Upper lobe of right lung (tissue), 1 donor: ENCODE measurements around the gene USP9Y. TPM values are rescaled to one million over a fixed set of nuclear protein-coding genes. Genes with fewer than 3 reads are reported as not detected.

ENCODE experiments used
- ATAC-seq: fragments of 200-7000 bp; cut with Tn5 transposase; one replicate; pipeline ENCODE4 v1.9.1; 2020; ENCODE audit warnings: mild to moderate bottlenecking, moderate library complexity
- DNase-seq: peaks from one replicate; pipeline ENCODE4 v3.0.0-alpha.2; 2020
- H3K27ac ChIP-seq: fragments of 200-600 bp; one replicate; pipeline ENCODE4 v1.8.0; 2022
- H3K27me3 ChIP-seq: fragments of 200-600 bp; one replicate; pipeline ENCODE4 v1.8.0; 2022; ENCODE audit warnings: mild to moderate bottlenecking
- H3K36me3 ChIP-seq: fragments of 200-600 bp; one replicate; pipeline ENCODE4 v1.8.0; 2022
- H3K4me1 ChIP-seq: fragments of 200-600 bp; one replicate; pipeline ENCODE4 v1.8.0; 2022
- H3K4me3 ChIP-seq: fragments of 200-600 bp; one replicate; pipeline ENCODE4 v1.8.0; 2022; ENCODE audit warnings: mild to moderate bottlenecking
- H3K9me3 ChIP-seq: fragments of 200-600 bp; one replicate; pipeline ENCODE4 v1.8.0; 2022
- CTCF ChIP-seq: fragments of 200-600 bp; IDR thresholded peaks from one replicate; pipeline ENCODE4 v1.8.0; 2022; ENCODE audit warnings: antibody characterized with exemption
- intact Hi-C: fragments of 100-400 bp; cut with DNase I; formaldehyde crosslinking; loops from one replicate; pipeline ENCODE4 v1.11.0; 2022
- total RNA-seq: library from RNA; stranded (reverse); fragmentation: NEBNext Ultra II Directional; extraction: Animal tissue kit (Norgen Biotek cat#: 25700); gene quantifications from one replicate; pipeline ENCODE4 v1.2.1, GENCODE V29; 2021
- donor health status: DM: no; HTN: yes; CAD: no; lungs with severe emphysema.

The USP9Y gene
- total RNA-seq, 1 donor from 2014 or later: 19.9 TPM

GRCh38 chrY:12744091-12744490 is 43.1 kb downstream of the USP9Y start:
- no peak overlapping the region for H3K27ac ChIP-seq
- no peak overlapping the region for H3K4me3 ChIP-seq
- ATAC-seq (no peak), DNase-seq (no peak)
- H3K27me3 ChIP-seq: no peaks in the 10 kb centered on the region
- H3K9me3 ChIP-seq: no peaks in the 10 kb centered on the region
- TF ChIP-seq CTCF: no peak
- peaks cover 13% of the 10 kb centered on the region for H3K36me3 ChIP-seq
- H3K4me1 ChIP-seq: no peaks in the 10 kb centered on the region
- intact Hi-C loops: no loop called here

GRCh38 chrY:12749293-12749692 is 48.3 kb downstream of the USP9Y start:
- no peak for DNase-seq

DNA sequence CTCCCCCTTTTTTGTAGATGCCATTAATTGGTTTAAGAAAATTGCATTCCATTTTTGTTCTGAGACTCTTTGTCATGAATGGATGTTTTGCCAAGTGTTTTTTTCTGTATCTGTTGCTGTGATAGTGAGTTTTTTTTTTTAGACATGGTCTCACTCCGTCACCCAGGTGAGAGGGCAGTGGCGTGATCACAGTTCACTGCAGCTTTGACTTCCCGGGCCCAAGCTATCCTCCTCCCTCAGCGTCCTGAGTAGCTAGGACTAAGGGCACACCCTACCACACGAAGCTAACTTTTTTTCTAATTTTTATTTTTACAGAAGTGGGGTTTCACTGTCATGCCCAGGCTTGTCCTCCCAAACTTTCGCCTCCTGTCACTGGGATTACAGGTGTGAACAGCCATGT is 51.8 kb downstream of the USP9Y start:
- intact Hi-C loops: no loop called here
- H3K27ac ChIP-seq: no peak overlapping the region
- DNase-seq: no peak
- no peaks in the 10 kb centered on the region for H3K4me1 ChIP-seq
- no peak overlapping the region for H3K4me3 ChIP-seq
- no peaks in the 10 kb centered on the region for H3K36me3 ChIP-seq
- no peak for TF ChIP-seq CTCF
- H3K27me3 ChIP-seq: no peaks in the 10 kb centered on the region
- no peak for ATAC-seq
- H3K9me3 ChIP-seq: no peaks in the 10 kb centered on the region

More at GRCh38 chrY:12749293-12749692, 48.3 kb downstream of the USP9Y start:
- Histone ChIP-seq H3K27me3 (no peaks in the 10 kb centered on the region), H3K36me3 (no peaks in the 10 kb centered on the region), H3K4me1 (no peaks in the 10 kb centered on the region), H3K9me3 (no peaks in the 10 kb centered on the region), H3K4me3 (no peak overlapping the region), H3K27ac (no peak overlapping the region)
- TF ChIP-seq CTCF: no peak
- ATAC-seq: no peak
- intact Hi-C loops: no loop called here

- no peak for ATAC-seq
- no peak for DNase-seq
- H3K36me3 ChIP-seq: peaks cover 11% of the 10 kb centered on the region
- H3K27me3 ChIP-seq: no peaks in the 10 kb centered on the region
- no peak overlapping the region for H3K27ac ChIP-seq
- no peaks in the 10 kb centered on the region for H3K9me3 ChIP-seq
- H3K4me1 ChIP-seq: no peaks in the 10 kb centered on the region
- TF ChIP-seq CTCF: no peak
- no peak overlapping the region for H3K4me3 ChIP-seq
- intact Hi-C loops: no loop called here
Measured at GRCh38 chrY:12756021-12756420, 55.0 kb downstream of the USP9Y start.

DNA sequence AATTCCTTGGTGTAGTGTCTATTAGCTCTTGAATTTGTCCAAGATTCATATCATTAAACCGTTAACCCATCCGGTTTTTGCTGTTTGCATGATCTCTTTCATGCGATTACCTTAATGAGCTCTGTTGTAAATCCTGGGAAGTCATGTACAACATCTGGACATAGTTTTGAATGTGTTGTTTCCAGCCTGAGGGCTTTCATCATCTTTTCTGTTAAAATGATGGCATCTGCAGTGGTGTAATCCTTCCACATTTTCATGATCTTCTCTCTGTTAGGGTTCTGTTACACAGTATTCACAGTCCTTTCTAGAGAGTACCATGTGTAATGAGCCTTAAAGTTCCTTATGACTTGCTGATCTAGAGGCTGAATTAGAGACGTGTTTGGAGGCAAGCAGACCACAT is 64.9 kb downstream of the USP9Y start:
- Histone ChIP-seq H3K4me1 (no peaks in the 10 kb centered on the region), H3K4me3 (no peak overlapping the region), H3K27ac (no peak overlapping the region), H3K36me3 (peaks cover 7% of the 10 kb centered on the region), H3K9me3 (no peaks in the 10 kb centered on the region), H3K27me3 (no peaks in the 10 kb centered on the region)
- intact Hi-C loops: no loop called here
- TF ChIP-seq CTCF: no peak
- no peak for DNase-seq
- ATAC-seq: no peak

DNA sequence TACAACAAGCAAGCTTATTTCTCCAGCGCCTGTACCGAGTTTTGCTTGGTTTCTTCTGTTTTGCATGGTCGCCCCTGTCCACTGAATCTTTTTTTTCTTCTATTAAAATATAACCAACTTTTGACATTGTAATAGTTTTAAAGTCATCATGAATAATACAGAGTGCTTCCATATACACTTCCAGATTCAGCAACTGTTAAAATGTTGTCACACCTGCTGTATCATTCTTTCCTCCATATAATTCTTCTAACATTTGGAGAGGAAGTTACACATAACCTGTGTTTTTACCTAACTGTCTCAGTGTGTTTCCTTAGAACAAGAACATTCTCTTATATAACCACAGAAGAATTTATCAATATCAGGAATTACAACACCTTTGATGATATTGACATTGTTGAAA is 83.5 kb downstream of the USP9Y start:
- no peak overlapping the region for H3K27ac ChIP-seq
- no peaks in the 10 kb centered on the region for H3K27me3 ChIP-seq
- no peak overlapping the region for H3K4me3 ChIP-seq
- no peaks in the 10 kb centered on the region for H3K9me3 ChIP-seq
- H3K36me3 ChIP-seq: peaks cover 18% of the 10 kb centered on the region
- H3K4me1 ChIP-seq: no peaks in the 10 kb centered on the region
- intact Hi-C loops: no loop called here
- TF ChIP-seq CTCF: no peak
- ATAC-seq (no peak), DNase-seq (no peak)
